Measurements from ENCODE around the gene SMARCC1. TPM values are rescaled to one million over a fixed set of nuclear protein-coding genes. Genes with fewer than 3 reads are reported as not detected.

Gene SMARCC1
- polyA plus RNA-seq, 1 experiment = 38.5 TPM

DNA sequence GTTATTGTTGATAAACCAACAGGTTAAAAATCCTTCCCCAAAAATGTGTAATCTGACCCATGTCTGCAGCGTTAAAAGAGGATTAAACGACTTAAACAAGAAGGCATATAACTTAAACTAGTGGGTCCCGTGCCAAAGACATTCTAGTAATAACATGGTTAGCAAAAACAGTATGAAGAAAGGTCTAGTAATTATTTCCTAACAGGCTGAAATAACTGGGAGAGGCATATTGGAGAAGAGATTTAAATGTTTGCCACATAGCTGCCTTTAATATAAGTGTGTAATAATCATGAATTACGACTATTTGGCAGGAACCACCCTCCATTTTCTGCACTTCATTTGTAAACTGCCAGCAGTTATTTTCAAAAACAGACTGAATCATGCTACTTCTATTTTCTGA is 135.3 kb downstream of the SMARCC1 start:
- POLR2A ChIA-PET = no interaction called here
- H3K9me3 ChIP-seq (ENCODE audit: control insufficient read depth, insufficient read depth, low read length) = no peaks in the 10 kb centered on the region
- no peak for TF ChIP-seq CTCF (IDR thresholded peaks at IDR 0.05; ENCODE audit: low read depth, low read length)
- H3K4me3 ChIP-seq (ENCODE audit: low read depth, low read length) = no peak overlapping the region
- DNase-seq (ENCODE audit: low read depth, low spot score) = peak; percentile 32
- no peaks in the 10 kb centered on the region for H3K27me3 ChIP-seq (ENCODE audit: control insufficient read depth, insufficient read depth, low read length)
- CTCF ChIA-PET = no interaction called here
- H3K27ac ChIP-seq (ENCODE audit: low read depth, low read length) = no peak overlapping the region

DNA sequence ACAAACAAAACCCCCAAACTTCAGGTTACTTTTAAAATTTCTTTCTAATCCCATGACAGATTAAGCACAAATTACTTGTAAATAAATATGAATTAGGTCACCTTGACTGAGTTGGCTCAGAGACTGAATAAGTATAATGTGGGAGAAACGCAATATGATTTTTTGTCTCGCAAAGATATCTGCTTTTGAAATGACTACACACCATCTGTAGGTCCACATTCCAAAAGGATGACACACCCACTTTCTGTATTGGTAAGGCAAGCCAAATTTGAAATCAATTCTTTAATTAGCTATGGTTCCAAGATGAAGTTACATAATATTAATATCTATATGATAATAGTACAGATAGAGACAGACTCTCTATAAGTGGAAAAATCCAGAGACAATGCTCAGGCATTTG is 136.1 kb downstream of the SMARCC1 start:
- TF ChIP-seq CTCF (IDR thresholded peaks at IDR 0.05; ENCODE audit: low read depth, low read length) = no peak
- no peak overlapping the region for H3K27ac ChIP-seq (ENCODE audit: low read depth, low read length)
- ChIA-PET POLR2A (interaction anchor here (1.1 kb wide), 1 partner anchor 15 kb away, joined by 4 read pairs; no protein-coding TSS in a partner anchor), CTCF (no interaction called here)
- H3K9me3 ChIP-seq (ENCODE audit: control insufficient read depth, insufficient read depth, low read length) = no peaks in the 10 kb centered on the region
- no peaks in the 10 kb centered on the region for H3K27me3 ChIP-seq (ENCODE audit: control insufficient read depth, insufficient read depth, low read length)
- DNase-seq (ENCODE audit: low read depth, low spot score) = no peak
- H3K4me3 ChIP-seq (ENCODE audit: low read depth, low read length) = no peak overlapping the region

- Histone ChIP-seq H3K27me3 (ENCODE audit: control insufficient read depth, insufficient read depth, low read length) (no peaks in the 10 kb centered on the region), H3K4me3 (ENCODE audit: low read depth, low read length) (no peak overlapping the region), H3K27ac (ENCODE audit: low read depth, low read length) (no peak overlapping the region), H3K9me3 (ENCODE audit: control insufficient read depth, insufficient read depth, low read length) (no peaks in the 10 kb centered on the region)
- DNase-seq (ENCODE audit: low read depth, low spot score) = no peak
- TF ChIP-seq CTCF (IDR thresholded peaks at IDR 0.05; ENCODE audit: low read depth, low read length) = no peak
- ChIA-PET POLR2A (no interaction called here), CTCF (no interaction called here)
Observed at GRCh38 chr3:47643092-47643491, 138.6 kb downstream of the SMARCC1 start.

- no peak overlapping the region for H3K4me3 ChIP-seq (ENCODE audit: low read depth, low read length)
- POLR2A ChIA-PET = no interaction called here
- DNase-seq (ENCODE audit: low read depth, low spot score) = no peak
- no peaks in the 10 kb centered on the region for H3K9me3 ChIP-seq (ENCODE audit: control insufficient read depth, insufficient read depth, low read length)
- no peak for TF ChIP-seq CTCF (IDR thresholded peaks at IDR 0.05; ENCODE audit: low read depth, low read length)
- CTCF ChIA-PET = no interaction called here
- H3K27me3 ChIP-seq (ENCODE audit: control insufficient read depth, insufficient read depth, low read length) = no peaks in the 10 kb centered on the region
- no peak overlapping the region for H3K27ac ChIP-seq (ENCODE audit: low read depth, low read length)
Observed at GRCh38 chr3:47641739-47642138, 140.0 kb downstream of the SMARCC1 start.

DNA sequence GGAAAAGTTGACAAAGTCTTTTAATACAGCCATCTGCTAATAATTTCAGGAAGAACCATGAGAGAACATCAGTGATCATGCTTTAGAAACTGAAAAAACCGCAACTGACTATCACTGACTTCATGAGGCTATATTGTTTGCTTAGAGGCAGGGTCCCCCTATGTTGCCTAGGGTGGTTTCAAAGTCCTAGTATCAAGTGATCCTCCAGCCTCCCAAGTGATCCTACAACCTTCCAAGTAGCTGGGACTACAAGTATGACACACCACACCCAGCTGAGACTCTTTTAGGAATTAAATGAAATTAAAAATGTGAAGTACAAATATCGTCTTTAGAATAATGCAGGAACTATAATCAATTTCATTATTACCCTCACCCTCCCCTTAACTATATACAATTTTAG is 144.8 kb downstream of the SMARCC1 start:
- TF ChIP-seq CTCF (IDR thresholded peaks at IDR 0.05; ENCODE audit: low read depth, low read length) = no peak
- DNase-seq (ENCODE audit: low read depth, low spot score) = no peak
- ChIA-PET POLR2A (no interaction called here), CTCF (no interaction called here)
- Histone ChIP-seq H3K4me3 (ENCODE audit: low read depth, low read length) (no peak overlapping the region), H3K9me3 (ENCODE audit: control insufficient read depth, insufficient read depth, low read length) (no peaks in the 10 kb centered on the region), H3K27ac (ENCODE audit: low read depth, low read length) (no peak overlapping the region), H3K27me3 (ENCODE audit: control insufficient read depth, insufficient read depth, low read length) (no peaks in the 10 kb centered on the region)

Measured in AG04450 (cell line).